Neural cell (in vitro differentiated cells): Measurements from ENCODE around the gene DLST.

Experiments used
- CTCF ChIP-seq: fragments of 450-650 bp; IDR thresholded peaks from 2 replicates; pipeline ENCODE4 v1.5.1; 2014; ENCODE audit warnings: antibody characterized with exemption, mild to moderate bottlenecking, moderate library complexity; ENCODE audit not compliant: poor library complexity, severe bottlenecking
- EZH2 ChIP-seq: fragments of 200-600, 300-800 bp; shearing (Covaris generic), sonication (generic); IDR thresholded peaks from 2 replicates; pipeline ENCODE4 v1.6.1; 2014; ENCODE audit warnings: antibody characterized with exemption, low read length, borderline replicate concordance, mild to moderate bottlenecking; ENCODE audit not compliant: insufficient read depth, poor library complexity, severe bottlenecking
- RAD21 ChIP-seq: fragments of 450-650 bp; conservative IDR thresholded peaks from 2 replicates; pipeline ENCODE4 v1.6.1; 2014; ENCODE audit warnings: antibody characterized with exemption, mild to moderate bottlenecking, moderate library complexity
- REST ChIP-seq: IDR thresholded peaks from 2 replicates; pipeline ENCODE4 v1.6.1; 2012; ENCODE audit warnings: borderline replicate concordance

- no peak for TF ChIP-seq RAD21
- TF ChIP-seq CTCF, result no peak
- no peak for TF ChIP-seq EZH2
- no peak for TF ChIP-seq REST
These were observed 23.2 kb downstream of the DLST start for GRCh38 chr14:74904635-74905503.
